PFSK-1 (cell line): Measurements from ENCODE around the gene OR2C1.

Experiments used
- FOXP2 ChIP-seq: optimal IDR thresholded peaks from 2 replicates; pipeline ENCODE3; 2011; ENCODE audit warnings: borderline replicate concordance, control low read depth, inconsistent platforms; ENCODE audit not compliant: insufficient read depth; ENCODE audit errors: extremely low read length, extremely low read depth
- POLR2AphosphoS5 ChIP-seq: IDR thresholded peaks from 2 replicates; pipeline ENCODE4 v1.6.1; 2012; ENCODE audit warnings: low read depth, mild to moderate bottlenecking, control low read depth, low read length, moderate library complexity
- TAF1 ChIP-seq: IDR thresholded peaks from 2 replicates; pipeline ENCODE4 v1.6.1; 2012; ENCODE audit warnings: low read length, control low read depth, borderline replicate concordance; ENCODE audit not compliant: insufficient read depth
- TF ChIP-seq, protein P1 (sequence below), 2 experiments: IDR thresholded peaks; 2 replicates each; pipeline versions ENCODE4 v1.6.1 to v1.8.0; 2011 to 2012; ENCODE audit warnings: low read depth in 2 of 2, low read length in 2 of 2, control low read depth in 1 of 2, inconsistent platforms in 1 of 2, mild to moderate bottlenecking in 1 of 2, moderate library complexity in 1 of 2; ENCODE audit not compliant: insufficient read depth in 1 of 2

DNA sequence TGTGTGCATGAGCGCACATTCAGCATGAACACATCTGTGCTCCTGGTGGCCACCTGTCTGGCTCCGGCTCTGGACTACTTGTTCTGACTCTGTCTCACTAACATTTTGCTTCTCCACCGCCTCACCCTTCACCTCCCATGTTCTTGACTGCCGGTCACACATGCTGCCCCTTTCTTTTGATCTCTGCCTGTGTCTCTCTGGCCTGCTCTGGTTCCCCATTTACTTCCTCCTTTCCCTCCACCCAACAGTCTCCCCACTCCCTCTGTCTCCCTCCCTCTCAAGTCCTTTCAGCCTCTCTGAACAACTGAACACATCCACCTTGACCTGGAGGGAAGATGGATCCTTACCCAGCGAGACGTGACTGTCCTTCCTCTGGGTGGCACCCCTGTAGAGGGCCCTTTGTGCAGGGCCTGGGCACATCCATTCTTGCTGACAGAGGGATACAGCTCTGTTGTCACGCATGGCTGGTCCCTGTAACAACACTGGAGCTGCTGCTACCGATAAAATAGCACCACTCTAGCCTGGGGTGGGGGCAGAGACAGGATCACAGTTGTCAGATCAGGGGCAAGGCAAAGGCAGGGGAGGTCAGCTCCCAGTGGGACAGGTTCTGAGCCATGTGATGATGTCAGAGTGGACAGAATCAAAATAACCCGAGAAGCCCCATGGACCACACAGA, 34.1 kb downstream of the OR2C1 start:
- TF ChIP-seq POLR2AphosphoS5 = no peak
- TF ChIP-seq, protein P1, sequence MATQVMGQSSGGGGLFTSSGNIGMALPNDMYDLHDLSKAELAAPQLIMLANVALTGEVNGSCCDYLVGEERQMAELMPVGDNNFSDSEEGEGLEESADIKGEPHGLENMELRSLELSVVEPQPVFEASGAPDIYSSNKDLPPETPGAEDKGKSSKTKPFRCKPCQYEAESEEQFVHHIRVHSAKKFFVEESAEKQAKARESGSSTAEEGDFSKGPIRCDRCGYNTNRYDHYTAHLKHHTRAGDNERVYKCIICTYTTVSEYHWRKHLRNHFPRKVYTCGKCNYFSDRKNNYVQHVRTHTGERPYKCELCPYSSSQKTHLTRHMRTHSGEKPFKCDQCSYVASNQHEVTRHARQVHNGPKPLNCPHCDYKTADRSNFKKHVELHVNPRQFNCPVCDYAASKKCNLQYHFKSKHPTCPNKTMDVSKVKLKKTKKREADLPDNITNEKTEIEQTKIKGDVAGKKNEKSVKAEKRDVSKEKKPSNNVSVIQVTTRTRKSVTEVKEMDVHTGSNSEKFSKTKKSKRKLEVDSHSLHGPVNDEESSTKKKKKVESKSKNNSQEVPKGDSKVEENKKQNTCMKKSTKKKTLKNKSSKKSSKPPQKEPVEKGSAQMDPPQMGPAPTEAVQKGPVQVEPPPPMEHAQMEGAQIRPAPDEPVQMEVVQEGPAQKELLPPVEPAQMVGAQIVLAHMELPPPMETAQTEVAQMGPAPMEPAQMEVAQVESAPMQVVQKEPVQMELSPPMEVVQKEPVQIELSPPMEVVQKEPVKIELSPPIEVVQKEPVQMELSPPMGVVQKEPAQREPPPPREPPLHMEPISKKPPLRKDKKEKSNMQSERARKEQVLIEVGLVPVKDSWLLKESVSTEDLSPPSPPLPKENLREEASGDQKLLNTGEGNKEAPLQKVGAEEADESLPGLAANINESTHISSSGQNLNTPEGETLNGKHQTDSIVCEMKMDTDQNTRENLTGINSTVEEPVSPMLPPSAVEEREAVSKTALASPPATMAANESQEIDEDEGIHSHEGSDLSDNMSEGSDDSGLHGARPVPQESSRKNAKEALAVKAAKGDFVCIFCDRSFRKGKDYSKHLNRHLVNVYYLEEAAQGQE (IDR thresholded peaks at IDR 0.05; ENCODE audit: insufficient read depth in 1 of 2, low read depth in 2 of 2, low read length in 2 of 2) = no peak
- no peak for TF ChIP-seq FOXP2
- TF ChIP-seq TAF1 = no peak
